HepG2 (cell line): Measurements from ENCODE around the gene DPP3. TPM values are rescaled to one million over a fixed set of nuclear protein-coding genes. Genes with fewer than 3 reads are reported as not detected.

Source experiments
- ARID5B ChIP-seq: IDR thresholded peaks from 2 replicates; pipeline ENCODE4 v1.4.0; 2020; ENCODE audit warnings: mild to moderate bottlenecking, missing genetic modification reagents
- BRCA1 ChIP-seq: sonication (generic); formaldehyde crosslinking; IDR thresholded peaks from 2 replicates; pipeline ENCODE4 v1.4.0; 2020; ENCODE audit warnings: missing genetic modification reagents
- HINFP ChIP-seq: sonication (generic); formaldehyde crosslinking; IDR thresholded peaks from 2 replicates; pipeline ENCODE4 v1.4.0; 2020; ENCODE audit warnings: low read depth, mild to moderate bottlenecking, missing genetic modification reagents
- JARID2 ChIP-seq: sonication (generic); formaldehyde crosslinking; IDR thresholded peaks from 2 replicates; pipeline ENCODE4 v1.8.1; 2023; ENCODE audit warnings: missing genetic modification reagents, inconsistent platforms; ENCODE audit not compliant: insufficient replicate concordance
- KLF9 ChIP-seq: IDR thresholded peaks from 2 replicates; pipeline ENCODE4 v1.6.1; 2016; ENCODE audit warnings: low read depth
- MAX ChIP-seq: IDR thresholded peaks from 2 replicates; pipeline ENCODE4 v1.6.1; 2012; ENCODE audit warnings: inconsistent platforms
- PBX3 ChIP-seq: sonication (generic); formaldehyde crosslinking; IDR thresholded peaks from 2 replicates; pipeline ENCODE4 v1.8.1; 2023; ENCODE audit warnings: missing genetic modification reagents, inconsistent platforms, borderline replicate concordance
- PPARG ChIP-seq: conservative IDR thresholded peaks from 2 replicates; pipeline ENCODE4 v1.6.1; 2016; ENCODE audit warnings: missing biosample characterization, missing genetic modification reagents
- RORA ChIP-seq: sonication (generic); formaldehyde crosslinking; IDR thresholded peaks from 2 replicates; pipeline ENCODE4 v1.5.0; 2020; ENCODE audit warnings: mild to moderate bottlenecking, missing genetic modification reagents, moderate library complexity
- SUZ12 ChIP-seq: fragments of 150-350 bp; IDR thresholded peaks from 2 replicates; pipeline ENCODE4 v1.6.1; 2014; ENCODE audit warnings: low read depth, low read length
- ZBTB2 ChIP-seq: sonication (generic); formaldehyde crosslinking; IDR thresholded peaks from 2 replicates; pipeline ENCODE4 v1.8.0; 2022; ENCODE audit warnings: low read depth, missing genetic modification reagents
- ZEB1 ChIP-seq: IDR thresholded peaks from 2 replicates; pipeline ENCODE4 v1.6.1; 2012; ENCODE audit warnings: mild to moderate bottlenecking, low read depth, inconsistent platforms; ENCODE audit not compliant: insufficient replicate concordance
- ZNF136 ChIP-seq: sonication (generic); formaldehyde crosslinking; IDR thresholded peaks from 2 replicates; pipeline ENCODE4 v1.8.1; 2022; ENCODE audit warnings: low read depth, mild to moderate bottlenecking, moderate library complexity, missing genetic modification reagents
- ZNF160 ChIP-seq: sonication (generic); formaldehyde crosslinking; IDR thresholded peaks from 2 replicates; pipeline ENCODE4 v1.8.0; 2022; ENCODE audit warnings: mild to moderate bottlenecking, inconsistent platforms, missing genetic modification reagents
- ZNF503 ChIP-seq: sonication (generic); formaldehyde crosslinking; IDR thresholded peaks from 2 replicates; pipeline ENCODE4 v1.4.0; 2020; ENCODE audit warnings: missing genetic modification reagents
- ZNF543 ChIP-seq: sonication (generic); formaldehyde crosslinking; IDR thresholded peaks from 2 replicates; pipeline ENCODE4 v1.4.0; 2020; ENCODE audit warnings: mild to moderate bottlenecking, missing genetic modification reagents
- ZSCAN12 ChIP-seq: sonication (generic); formaldehyde crosslinking; IDR thresholded peaks from 2 replicates; pipeline ENCODE4 v1.9.0; 2021; ENCODE audit warnings: mild to moderate bottlenecking, missing genetic modification reagents
- ZSCAN21 ChIP-seq: sonication (generic); formaldehyde crosslinking; IDR thresholded peaks from 2 replicates; pipeline ENCODE4 v1.8.0; 2022; ENCODE audit warnings: mild to moderate bottlenecking, missing genetic modification reagents, moderate library complexity, borderline replicate concordance
- polyA plus RNA-seq, 8 experiments: library from polyadenylated mRNA; depleted of rRNA in 3 of 8; stranded (reverse) in 7 of 8; unstranded in 1 of 8; fragments of >200 nt; fragmentation: Illumina TruSeq in 4 of 8; extraction: Trizol in 4 of 8; gene quantifications; 2 replicates each; pipeline versions ENCODE4 v1.2.1 to v1.2.3, GENCODE V29; 2011 to 2016; ENCODE audit warnings: low read depth in 4 of 8, missing spikeins in 1 of 8, mixed read lengths in 1 of 8; ENCODE audit not compliant: insufficient read depth in 1 of 8
- total RNA-seq, 5 experiments: library from RNA; depleted of rRNA; stranded (reverse); fragments of >200 nt; fragmentation: Illumina TruSeq; extraction: Trizol; gene quantifications; 2 replicates each; pipeline ENCODE4 v1.2.3, GENCODE V29; 2016; ENCODE audit warnings: low read depth in 1 of 5

The DPP3 gene
- total and polyA plus RNA-seq, 2 of the 13 experiments (the other 11 are each of a cell fraction or from before 2014, with no cell fraction given), result 38.4 to 59.8 TPM

GRCh38 chr11:66480117-66480938 is at the start of gene DPP3 (continued):
- TF ChIP-seq MAX, result peak; percentile 94
- peak; percentile 53 for TF ChIP-seq ZBTB2 (CRISPR knock-in tag)
- no peak for TF ChIP-seq ZEB1
- no peak for TF ChIP-seq RORA (CRISPR knock-in tag)
- TF ChIP-seq ZSCAN12, result no peak
- no peak for TF ChIP-seq HINFP (CRISPR knock-in tag)
- no peak for TF ChIP-seq ZNF136
- TF ChIP-seq PPARG (CRISPR knock-in tag), result no peak; the same call in 1 of the 2 replicates
- peak; percentile 58; the same call in 1 of the 2 replicates for TF ChIP-seq ZSCAN21 (CRISPR knock-in tag)
- no peak for TF ChIP-seq SUZ12
- peak; percentile 41; the same call in 1 of the 2 replicates for TF ChIP-seq PBX3 (CRISPR knock-in tag)
- TF ChIP-seq JARID2, result peak; percentile 52
- no peak; the same call in 1 of the 2 replicates for TF ChIP-seq ARID5B (CRISPR knock-in tag)
- TF ChIP-seq ZNF160, result no peak
- no peak for TF ChIP-seq BRCA1 (CRISPR knock-in tag)
- TF ChIP-seq ZNF543 (CRISPR knock-in tag), result no peak
- TF ChIP-seq ZNF503 (CRISPR knock-in tag), result 0 out of 2 replicates have a peak, but pooled peaks have one; percentile 28
- TF ChIP-seq KLF9 (CRISPR knock-in tag), result peak; percentile 57; the same call in 1 of the 2 replicates
